GM23248 (cell line): ENCODE data around the gene SH3RF1. TPM values are rescaled to one million over a fixed set of nuclear protein-coding genes. Genes with fewer than 3 reads are reported as not detected.
A peak's percentile ranks its signal among the peaks of the same experiment; 100 is the strongest.

Source experiments
- DNase-seq: peaks from one replicate; pipeline ENCODE4 v3.0.0-alpha.2; 2015
- H2AFZ ChIP-seq: fragments of 200-600 bp; sonication (generic); 2 replicates; pipeline ENCODE4 v1.6.1; 2016; ENCODE audit warnings: antibody characterized with exemption
- H3F3A ChIP-seq: fragments of 200-600 bp; sonication (generic); 2 replicates; pipeline ENCODE4 v1.6.1; 2016; ENCODE audit warnings: mild to moderate bottlenecking, antibody characterized with exemption, mixed run types; ENCODE audit not compliant: insufficient read depth
- H3K27ac ChIP-seq: fragments of 200-600 bp; sonication (generic); 2 replicates; pipeline ENCODE4 v1.5.1; 2016; ENCODE audit warnings: mild to moderate bottlenecking
- H3K27me3 ChIP-seq: fragments of 200-600 bp; sonication (generic); replicated peaks from 2 replicates; pipeline ENCODE4 v1.6.1; 2016; ENCODE audit warnings: mild to moderate bottlenecking; ENCODE audit not compliant: insufficient read depth
- H3K36me3 ChIP-seq: fragments of 200-600 bp; sonication (generic); 2 replicates; pipeline ENCODE4 v1.6.1; 2016; ENCODE audit warnings: low read depth, mild to moderate bottlenecking
- H3K4me1 ChIP-seq: fragments of 200-600 bp; sonication (generic); 2 replicates; pipeline ENCODE4 v1.6.1; 2016; ENCODE audit warnings: mild to moderate bottlenecking; ENCODE audit not compliant: insufficient read depth
- H3K4me2 ChIP-seq: fragments of 200-600 bp; sonication (generic); one replicate; pipeline ENCODE4 v1.6.1; 2016; ENCODE audit warnings: mild to moderate bottlenecking; ENCODE audit not compliant: unreplicated experiment
- H3K4me3 ChIP-seq: fragments of 200-600 bp; sonication (generic); 2 replicates; pipeline ENCODE4 v1.5.1; 2016; ENCODE audit warnings: mild to moderate bottlenecking
- H3K79me2 ChIP-seq: fragments of 200-600 bp; sonication (generic); 2 replicates; pipeline ENCODE4 v1.6.1; 2016; ENCODE audit warnings: mild to moderate bottlenecking; ENCODE audit not compliant: insufficient read depth
- H3K9ac ChIP-seq: fragments of 200-600 bp; sonication (generic); 2 replicates; pipeline ENCODE4 v1.6.1; 2016; ENCODE audit warnings: mild to moderate bottlenecking
- H3K9me2 ChIP-seq: fragments of 200-600 bp; sonication (generic); 2 replicates; pipeline ENCODE4 v1.6.1; 2016; ENCODE audit warnings: mixed run types, mild to moderate bottlenecking, moderate library complexity; ENCODE audit not compliant: insufficient read depth
- H3K9me3 ChIP-seq: fragments of 200-600 bp; sonication (generic); one replicate; pipeline ENCODE4 v1.6.1; 2017; ENCODE audit warnings: low read depth
- H4K20me1 ChIP-seq: fragments of 200-600 bp; sonication (generic); 2 replicates; pipeline ENCODE4 v1.6.0; 2016; ENCODE audit not compliant: insufficient read depth
- EZH2 ChIP-seq: fragments of 200-600 bp; sonication (generic); IDR thresholded peaks from 2 replicates; pipeline ENCODE4 v1.6.1; 2018; ENCODE audit warnings: antibody characterized with exemption, mild to moderate bottlenecking; ENCODE audit not compliant: insufficient read depth, poor library complexity, severe bottlenecking
- EZH2phosphoT487 ChIP-seq: fragments of 200-600 bp; sonication (generic); IDR thresholded peaks from 2 replicates; pipeline ENCODE4 v1.6.1; 2018; ENCODE audit warnings: antibody characterized with exemption, moderate library complexity, mild to moderate bottlenecking, low read depth; ENCODE audit not compliant: insufficient read depth
- WGBS, 2 experiments: methylation state at CpG; one replicate each; pipeline ENCODE4 v1.1.6; 2015 to 2017; ENCODE audit warnings: low lambda C conversion rate in 2 of 2, low coverage in 1 of 2; ENCODE audit errors: missing lambda C conversion rate in 2 of 2; 5-methylcytosine and 5-hydroxymethylcytosine counted together
- in situ Hi-C: fragments of 300-500 bp; cut with MboI; formaldehyde crosslinking; loops from 2 replicates; pipeline ENCODE4 v1.15.0; 2020
- polyA plus RNA-seq: library from polyadenylated mRNA; unstranded; fragments of >200 nt; fragmentation: Nextera tagmentation; extraction: Ambion mirVana; gene quantifications from 2 replicates; pipeline ENCODE4 v1.2.1, GENCODE V29; 2016
- total RNA-seq: library from RNA; depleted of rRNA; stranded (reverse); fragments of >200 nt; shearing (Covaris generic); gene quantifications from 2 replicates; pipeline ENCODE4 v1.2.3, GENCODE V29; 2014

Gene SH3RF1
- total and polyA plus RNA-seq, 2 experiments from 2014 or later = 28.3 to 55.5 TPM

- Histone ChIP-seq H3K27ac (no peak overlapping the region), H3K9ac (no peak overlapping the region), H2AFZ (no peak overlapping the region), H3F3A (peaks cover 41% of the 10 kb centered on the region), H3K4me3 (no peak overlapping the region), H3K9me3 (no peaks in the 10 kb centered on the region), H3K9me2 (no peaks in the 10 kb centered on the region), H3K79me2 (peaks cover 100% of the 10 kb centered on the region), H3K36me3 (peaks cover 29% of the 10 kb centered on the region), H3K4me2 (peak overlapping the region; percentile 10), H3K4me1 (peaks cover 63% of the 10 kb centered on the region), H4K20me1 (peaks cover 38% of the 10 kb centered on the region; the same call in 1 of the 2 replicates), H3K27me3 (no peaks in the 10 kb centered on the region)
- 96% methylated on average over 6 of the region's 6 CpGs for WGBS, 2 experiments
- no peak for TF ChIP-seq EZH2
- no peak for TF ChIP-seq EZH2phosphoT487
- DNase-seq = no peak
- in situ Hi-C loops = no loop called here
These were observed 11.5 kb downstream of the SH3RF1 start for GRCh38 chr4:169259271-169259670.

GRCh38 chr4:169258141-169258540 is 12.6 kb downstream of the SH3RF1 start:
- Histone ChIP-seq H3K9ac (no peak overlapping the region), H3K4me1 (peaks cover 74% of the 10 kb centered on the region), H2AFZ (no peak overlapping the region), H3K36me3 (peaks cover 18% of the 10 kb centered on the region), H3K4me2 (peak overlapping the region; percentile 19), H4K20me1 (peaks cover 36% of the 10 kb centered on the region; the same call in 1 of the 2 replicates), H3K9me2 (no peaks in the 10 kb centered on the region), H3K27ac (no peak overlapping the region), H3K4me3 (no peak overlapping the region), H3K9me3 (no peaks in the 10 kb centered on the region), H3K27me3 (no peaks in the 10 kb centered on the region), H3F3A (peaks cover 52% of the 10 kb centered on the region), H3K79me2 (peaks cover 99% of the 10 kb centered on the region)
- DNase-seq = no peak
- in situ Hi-C loops = no loop called here
- WGBS, 2 experiments = 98 to 100% methylated on average over 1 of the region's 1 CpG
- no peak for TF ChIP-seq EZH2phosphoT487
- TF ChIP-seq EZH2 = no peak

GRCh38 chr4:169256856-169257761 is 13.6 kb downstream of the SH3RF1 start:
- Histone ChIP-seq H3K27me3 (no peaks in the 10 kb centered on the region), H2AFZ (no peak overlapping the region), H3K36me3 (peaks cover 7% of the 10 kb centered on the region), H3K4me3 (peak overlapping the region; percentile 21; the same call in 1 of the 2 replicates), H3F3A (peaks cover 62% of the 10 kb centered on the region), H3K9me2 (no peaks in the 10 kb centered on the region), H3K4me1 (peaks cover 84% of the 10 kb centered on the region), H3K9me3 (no peaks in the 10 kb centered on the region), H3K4me2 (peak overlapping the region; percentile 54), H3K27ac (peak overlapping the region; percentile 54; the same call in 1 of the 2 replicates), H3K9ac (no peak overlapping the region), H3K79me2 (peaks cover 99% of the 10 kb centered on the region), H4K20me1 (peaks cover 43% of the 10 kb centered on the region; the same call in 1 of the 2 replicates)
- 71 to 72% methylated on average over 4 of the region's 4 CpGs for WGBS, 2 experiments
- in situ Hi-C loops = no loop called here
- DNase-seq = no peak
- TF ChIP-seq EZH2phosphoT487 = no peak
- TF ChIP-seq EZH2 = no peak

GRCh38 chr4:169256101-169256612 is 14.6 kb downstream of the SH3RF1 start:
- TF ChIP-seq EZH2 = no peak
- no peak for TF ChIP-seq EZH2phosphoT487
- WGBS, 2 experiments = 26 to 35% methylated on average over 3 of the region's 3 CpGs
- Histone ChIP-seq H3K9me2 (no peaks in the 10 kb centered on the region), H4K20me1 (peaks cover 51% of the 10 kb centered on the region; the same call in 1 of the 2 replicates), H3K9ac (peak overlapping the region; percentile 18; the same call in 1 of the 2 replicates), H3K4me3 (peak overlapping the region; percentile 21), H3K36me3 (no peaks in the 10 kb centered on the region), H3K4me1 (peaks cover 94% of the 10 kb centered on the region), H2AFZ (no peak overlapping the region), H3F3A (peaks cover 72% of the 10 kb centered on the region), H3K27me3 (no peaks in the 10 kb centered on the region), H3K79me2 (peaks cover 99% of the 10 kb centered on the region), H3K27ac (peak overlapping the region; percentile 54), H3K4me2 (peak overlapping the region; percentile 54), H3K9me3 (no peaks in the 10 kb centered on the region)
- in situ Hi-C loops = no loop called here
- peak; percentile 80 for DNase-seq
